ENCODE measurements around the gene BET1.
"Not testable (repeated sequence)": the region's sequence is repeated elsewhere in the genome, so short reads cannot be mapped to it uniquely, and the experiment has no call there.

The BET1 gene

DNA sequence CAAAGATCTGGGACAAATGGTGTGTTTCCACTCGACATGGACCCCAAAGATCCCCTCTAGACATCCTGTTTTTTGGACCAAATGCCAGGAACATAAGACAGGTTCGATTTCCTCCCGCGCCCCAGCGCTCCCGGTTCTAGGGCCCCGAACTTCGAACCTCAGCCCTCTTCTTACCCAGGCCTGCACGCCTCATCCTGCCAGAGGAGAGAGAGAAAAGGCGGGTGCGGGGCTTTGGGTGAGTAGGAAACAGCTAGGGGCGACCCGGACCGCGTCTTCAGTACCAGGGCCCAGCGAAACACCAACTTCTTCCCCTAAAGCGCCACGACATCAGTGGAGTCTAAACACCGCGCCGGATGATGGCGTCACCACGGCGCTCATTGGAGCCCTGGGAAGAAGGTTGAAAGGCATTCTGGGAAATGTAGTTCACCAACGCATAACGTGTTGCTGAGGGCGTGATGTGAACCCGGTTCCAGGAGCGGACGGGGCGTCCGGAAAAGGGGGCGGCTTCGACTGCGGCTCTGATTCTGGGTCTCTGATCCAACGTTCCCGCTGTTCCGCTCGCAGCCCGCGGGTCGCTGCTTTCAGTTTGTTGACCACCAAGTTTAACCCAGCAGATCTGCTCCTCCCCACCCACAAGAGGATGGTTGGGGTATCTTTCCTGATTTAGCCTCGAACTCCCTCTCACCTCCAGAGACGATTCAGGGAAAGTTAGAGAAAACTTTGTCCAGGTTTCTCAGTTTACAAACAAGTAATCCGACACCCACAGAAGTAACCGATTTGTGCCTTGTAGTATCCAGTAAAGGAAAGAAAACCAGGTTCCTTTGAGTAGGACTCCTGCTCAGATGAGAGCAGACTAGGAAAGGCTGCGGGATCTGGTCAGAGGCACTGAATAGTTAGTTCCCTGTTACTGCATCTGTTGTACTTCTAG lies at the start of gene BET1:
BET1 (minus strand) TSS at position 332 of the 928 bp plus-strand sequence; CDS start at position 193, 139 bp downstream.
- DNase-seq: peak; percentile 97

- no peak for DNase-seq
Observed at GRCh38 chr7:94053532-94053931, 49.4 kb upstream of the BET1 start.

DNA sequence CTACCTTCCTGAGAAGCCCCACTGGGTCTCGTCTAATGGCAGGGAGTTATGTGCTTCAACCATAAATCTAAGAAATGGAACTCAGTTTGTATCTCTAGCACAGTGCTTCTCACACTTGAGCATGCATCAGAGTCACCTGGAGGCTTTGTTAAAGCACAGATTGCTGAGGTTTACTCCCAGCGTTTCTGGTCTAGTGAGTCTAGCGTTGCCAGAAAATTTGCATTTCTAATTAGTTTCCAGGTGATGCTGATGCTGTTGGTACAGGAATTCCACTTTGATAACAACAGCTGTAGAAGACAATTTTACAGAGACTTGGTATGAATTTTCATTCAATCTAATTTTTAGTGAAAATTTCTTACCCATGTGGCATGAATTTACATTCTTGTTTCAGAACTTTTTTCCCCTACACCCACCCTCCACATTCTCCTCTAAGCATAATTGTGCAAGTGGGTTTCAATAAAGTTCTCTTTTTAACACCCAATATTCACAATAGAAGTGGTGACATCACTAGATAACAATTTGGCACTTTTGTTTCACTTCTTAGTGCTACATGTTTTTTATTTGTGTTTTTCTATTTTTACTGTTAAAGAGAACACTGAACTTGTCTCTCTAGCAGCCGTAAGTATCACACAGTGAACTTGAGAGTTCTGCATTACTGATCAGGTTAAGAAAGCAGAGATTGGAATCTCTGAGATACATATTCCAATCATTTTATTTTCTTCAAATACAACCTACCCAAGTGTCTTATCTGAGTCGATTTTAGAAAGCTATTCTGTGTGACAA lies 48.4 kb upstream of the BET1 start:
- no peak for DNase-seq

DNA sequence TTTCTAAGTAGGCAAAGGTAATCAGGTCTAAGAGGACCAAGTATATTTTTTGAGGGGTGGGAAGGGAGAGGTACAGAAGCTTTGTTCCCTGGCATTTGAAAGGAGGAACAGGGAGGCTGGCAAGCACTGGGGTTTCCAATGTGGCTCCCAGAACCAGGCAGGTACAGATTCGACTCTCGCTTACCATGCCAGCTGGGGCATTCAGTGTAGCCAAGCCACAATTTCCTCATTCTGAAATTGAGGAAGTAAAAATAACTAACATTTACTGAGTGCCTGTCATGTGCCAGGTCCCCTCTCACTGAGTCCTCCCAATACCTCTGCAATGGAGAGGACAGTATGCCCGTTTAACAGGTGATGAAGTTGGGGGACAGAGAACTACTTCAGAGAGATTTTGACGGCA lies 45.9 kb upstream of the BET1 start:
- DNase-seq: no peak

GRCh38 chr7:94049615-94050014 lies 45.5 kb upstream of the BET1 start:
- DNase-seq: no peak

DNA sequence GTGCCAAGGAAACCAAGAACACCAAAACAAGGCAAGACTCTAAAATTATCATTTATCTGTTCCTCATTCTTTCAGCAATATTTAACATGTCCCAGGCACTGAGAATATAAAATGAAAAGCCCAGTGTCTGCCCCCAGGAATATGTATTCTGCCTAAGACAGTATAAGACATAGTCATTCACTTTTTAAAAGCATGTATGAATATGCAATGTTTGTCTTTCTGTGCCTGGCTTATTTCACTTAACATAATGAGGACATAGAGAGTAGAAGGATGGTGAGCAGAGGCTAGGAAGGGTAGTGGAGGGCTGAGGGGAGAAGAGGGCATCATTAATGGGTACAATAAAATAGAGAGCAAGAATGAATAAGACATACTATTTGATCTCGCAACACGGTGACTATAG lies 44.6 kb upstream of the BET1 start:
- no peak for DNase-seq

GRCh38 chr7:94047956-94048355 lies 43.8 kb upstream of the BET1 start:
- no peak for DNase-seq

DNA sequence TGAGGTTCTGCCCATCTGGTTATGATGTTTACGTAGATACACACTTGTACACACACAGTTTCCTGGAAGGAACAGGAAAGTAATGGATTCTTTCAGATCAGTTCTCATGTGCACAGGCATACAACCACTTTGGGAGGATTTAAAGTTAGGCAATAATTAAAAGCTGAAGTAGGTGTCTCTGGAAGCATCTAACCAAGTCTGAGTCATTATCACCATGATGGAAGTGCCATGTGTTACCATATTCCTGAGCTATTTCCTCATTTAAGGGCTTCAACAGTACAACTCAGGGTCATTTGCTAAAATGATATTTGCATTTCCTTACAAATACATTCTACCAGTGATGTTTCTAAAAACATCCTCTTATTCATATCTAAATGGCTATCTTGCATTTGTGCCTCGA lies 41.4 kb upstream of the BET1 start:
- DNase-seq: no peak

DNA sequence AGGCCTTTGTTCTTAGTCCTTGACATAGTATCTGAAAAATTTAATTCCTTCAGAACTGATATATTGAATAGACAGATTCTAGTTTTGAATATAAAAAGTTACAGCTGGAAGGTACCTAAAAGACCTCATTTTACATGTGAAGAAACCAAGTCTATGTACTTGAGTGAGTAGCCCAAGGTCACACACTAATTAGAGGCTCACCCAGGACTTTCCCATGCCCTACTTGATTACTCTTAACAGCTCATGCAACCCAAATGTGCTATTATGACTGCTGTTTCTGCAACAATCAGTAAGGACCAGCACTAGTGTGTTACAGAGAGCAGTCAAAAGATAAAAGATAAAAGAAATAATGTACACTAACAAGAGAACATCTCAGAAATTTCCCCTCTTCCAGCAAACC lies 40.7 kb upstream of the BET1 start:
- no peak for DNase-seq

GRCh38 chr7:94043299-94043698 lies 39.1 kb upstream of the BET1 start:
- peak; percentile 58 for DNase-seq

DNA sequence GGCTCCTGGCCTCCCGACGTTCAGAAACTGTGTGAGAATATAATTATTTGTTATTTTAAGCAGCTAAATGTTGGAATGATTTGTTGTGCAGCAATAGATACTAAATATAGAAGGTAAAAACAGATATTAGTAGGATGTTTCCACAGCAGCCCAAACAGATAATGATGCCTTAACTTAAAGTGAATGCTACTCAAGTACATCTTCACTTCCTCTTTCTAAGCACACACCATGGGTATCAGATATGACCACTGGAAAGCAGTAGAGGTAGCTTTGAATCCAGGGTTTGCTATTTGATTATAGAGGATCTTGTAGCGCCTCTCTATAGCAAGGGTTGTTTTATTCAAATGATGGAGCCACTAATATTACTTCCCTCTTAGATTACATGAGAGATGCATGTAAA lies 38.2 kb upstream of the BET1 start:
- DNase-seq: no peak

- peak; percentile 60 for DNase-seq
Observed at GRCh38 chr7:94041529-94041928, 37.4 kb upstream of the BET1 start.

- no peak for DNase-seq
Observed at GRCh38 chr7:94040254-94040653, 36.1 kb upstream of the BET1 start.

GRCh38 chr7:94039368-94040035 lies 35.3 kb upstream of the BET1 start:
- no peak for DNase-seq

DNA sequence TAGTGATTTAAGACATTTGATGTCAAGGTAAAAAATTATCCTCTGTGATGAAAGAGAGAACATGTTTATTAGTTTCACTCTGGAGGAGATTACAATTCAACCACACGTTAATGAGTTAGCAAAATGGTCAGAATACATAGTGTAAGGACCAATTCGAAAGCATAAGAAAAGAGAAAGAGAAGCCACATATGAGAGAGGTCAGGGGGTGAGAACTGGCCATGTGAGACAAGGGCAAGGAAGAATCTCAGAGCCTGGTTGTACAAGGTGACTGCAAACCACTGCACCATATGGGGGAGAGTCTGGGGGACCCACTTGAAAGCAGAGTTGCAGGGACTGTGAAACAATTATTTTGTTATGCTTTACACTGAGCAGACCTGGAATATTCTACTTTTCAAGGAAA lies 27.7 kb upstream of the BET1 start:
- DNase-seq: no peak

DNA sequence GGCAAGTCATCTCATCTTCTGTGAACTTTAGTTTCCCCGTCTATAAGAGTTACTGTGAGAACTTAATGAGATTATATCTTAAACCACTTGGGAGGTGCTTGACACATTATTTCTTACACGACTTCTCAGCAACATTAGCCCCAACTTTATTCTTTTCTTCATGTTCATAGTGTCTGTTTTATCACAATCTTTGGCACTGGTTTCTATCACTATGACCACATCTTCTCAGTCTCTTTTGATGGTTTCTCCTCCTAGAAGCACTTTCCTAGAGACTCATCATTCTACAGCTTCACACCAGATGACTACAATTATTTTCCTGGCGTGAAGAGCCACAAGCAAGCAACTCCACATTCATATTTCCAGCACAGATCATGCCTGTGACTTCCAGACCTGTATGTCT lies 26.5 kb upstream of the BET1 start:
- no peak for DNase-seq

DNA sequence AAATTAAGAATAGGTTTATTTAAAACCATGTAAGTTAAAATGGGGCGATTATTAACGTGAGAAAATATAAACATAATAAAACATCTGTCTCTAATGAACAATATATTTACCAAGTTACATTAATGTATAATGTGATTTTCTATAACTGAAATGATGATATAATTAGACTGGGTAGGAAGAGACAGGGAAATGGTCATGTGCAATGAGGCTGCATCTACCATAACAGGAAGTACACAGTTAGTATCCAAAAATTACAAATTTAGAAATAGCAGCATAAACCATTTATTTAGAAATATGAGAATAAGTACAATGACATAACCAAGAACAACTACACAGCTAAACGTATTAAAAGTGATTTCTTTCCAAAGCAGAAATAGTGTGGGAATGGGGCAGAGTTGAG lies 25.8 kb upstream of the BET1 start:
- no peak for DNase-seq

DNA sequence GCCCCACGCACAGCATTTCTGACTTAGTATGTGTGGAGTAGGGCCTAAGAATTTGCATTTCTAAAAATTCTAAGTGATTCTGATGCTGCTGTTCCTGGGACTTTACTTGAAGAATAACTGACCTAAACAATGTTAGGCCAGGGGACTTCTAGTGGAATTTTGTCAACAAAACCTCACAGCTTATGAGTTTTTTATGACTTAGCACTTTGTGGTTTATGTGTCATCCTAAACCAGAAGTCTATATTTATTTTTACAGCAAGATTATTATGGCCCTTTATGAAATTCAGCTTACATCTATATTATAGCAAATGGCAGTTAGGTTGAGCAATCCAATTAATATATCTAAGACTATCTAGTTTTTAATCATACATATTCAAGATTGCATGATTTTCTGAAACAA lies 24.6 kb upstream of the BET1 start:
- no peak for DNase-seq

- DNase-seq: not testable (repeated sequence)
Observed at GRCh38 chr7:94026619-94027018, 22.5 kb upstream of the BET1 start.

GRCh38 chr7:94022550-94022949 lies 18.4 kb upstream of the BET1 start:
- no peak for DNase-seq

DNA sequence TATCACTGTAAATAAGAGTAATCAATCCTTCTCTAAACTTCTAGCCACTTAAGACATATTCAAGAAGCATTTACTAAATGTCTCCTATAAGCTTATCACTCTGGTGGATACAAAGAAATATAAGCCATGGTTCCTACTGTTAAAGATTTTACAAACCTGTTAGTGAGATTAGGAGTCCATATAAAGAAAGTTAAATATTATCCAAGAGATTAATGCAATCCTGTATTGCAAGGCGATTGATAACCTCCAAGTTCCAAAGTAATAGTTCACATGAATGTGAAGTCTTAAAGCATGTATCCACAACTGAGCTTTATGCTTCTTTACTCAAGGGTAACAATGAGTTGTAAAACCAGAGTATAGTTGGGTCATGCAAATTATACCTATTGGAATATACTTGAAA lies 12.6 kb upstream of the BET1 start:
- no peak for DNase-seq

DNA sequence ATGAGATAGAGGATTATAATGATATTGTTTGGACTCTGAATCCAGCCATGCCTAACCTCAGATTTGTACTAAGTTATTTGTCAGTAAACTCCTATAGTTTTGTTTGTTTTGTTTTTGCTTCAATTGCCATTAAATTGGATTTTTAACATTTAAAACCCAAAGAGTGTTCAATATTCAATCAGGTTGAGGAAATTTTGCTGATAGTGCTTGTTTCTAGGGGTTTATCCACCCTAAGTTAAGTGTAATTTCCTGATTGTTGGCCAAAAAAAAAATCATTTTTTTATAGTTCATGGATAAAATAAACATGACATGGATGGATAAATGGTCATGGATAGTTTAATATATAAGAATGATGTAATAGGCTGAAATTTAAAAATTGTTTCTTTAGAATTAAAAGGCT lies 11.4 kb upstream of the BET1 start:
- no peak for DNase-seq

- DNase-seq: no peak
Observed at GRCh38 chr7:94012746-94013145, 8.6 kb upstream of the BET1 start.

Measured in NCI-H226 (cell line).